WTC11 (cell line): ENCODE results near the gene TMEM221.

Source experiments
- ATF1 ChIP-seq: sonication (generic); formaldehyde crosslinking; IDR thresholded peaks from 2 replicates; pipeline ENCODE4 v1.8.1; 2023; ENCODE audit warnings: mild to moderate bottlenecking, moderate library complexity, missing genetic modification reagents
- CTCF ChIP-seq: fragments of 200-600 bp; IDR thresholded peaks from 2 replicates; pipeline ENCODE4 v1.8.0; 2022; ENCODE audit warnings: antibody characterized with exemption
- USF2 ChIP-seq: sonication (generic); formaldehyde crosslinking; IDR thresholded peaks from 2 replicates; pipeline ENCODE4 v1.8.1; 2023; ENCODE audit warnings: mild to moderate bottlenecking, missing genetic modification reagents, moderate library complexity

GRCh38 chr19:17473041-17473440 is 24.6 kb upstream of the TMEM221 start:
- TF ChIP-seq USF2 (CRISPR knock-in tag) (no peak), ATF1 (CRISPR knock-in tag) (no peak), CTCF (no peak)
